H1 (cell line): ENCODE results near the gene IKZF2. TPM values are rescaled to one million over a fixed set of nuclear protein-coding genes. Genes with fewer than 3 reads are reported as not detected.

Experiments
- CTCF ChIA-PET: fragments of 300-600 bp; sonication (Branson Sonifier 250); formaldehyde crosslinking; loops from one replicate; lab custom pipeline; 2021; ENCODE audit not compliant: partially characterized antibody; lab: Charles Lee
- POLR2A ChIA-PET: fragments of 300-600 bp; sonication (Branson Sonifier 250); formaldehyde crosslinking; loops from one replicate; lab custom pipeline; 2021; ENCODE audit warnings: inconsistent platforms; ENCODE audit not compliant: partially characterized antibody; lab: Charles Lee
- DNase-seq, 2 experiments: peaks; one replicate each; pipeline versions ENCODE4 v3.0.0 to v3.0.0-alpha.2; 2010 to 2022; ENCODE audit warnings: low spot score in 2 of 2, low read depth in 1 of 2, mixed read lengths in 1 of 2
- FAIRE-seq: peaks from 2 replicates; lab custom pipeline; 2011; peaks lifted over from hg19 to GRCh38; lab: Jason Lieb, UNC
- H2AFZ ChIP-seq: 2 replicates; pipeline ENCODE4 v1.8.1; 2012; ENCODE audit warnings: low read length, inconsistent platforms
- H2AK5ac ChIP-seq: 2 replicates; pipeline ENCODE4 v1.6.1; 2013; ENCODE audit warnings: low read depth, low read length
- H2BK120ac ChIP-seq: replicated peaks from 2 replicates; pipeline ENCODE3; 2013; ENCODE audit warnings: low read depth, low read length, inconsistent platforms
- H2BK12ac ChIP-seq: 2 replicates; pipeline ENCODE4 v1.6.1; 2013; ENCODE audit warnings: low read depth, low read length
- H2BK15ac ChIP-seq: 2 replicates; pipeline ENCODE4 v1.6.1; 2013; ENCODE audit warnings: low read length
- H2BK20ac ChIP-seq: 2 replicates; pipeline ENCODE4 v1.6.1; 2013; ENCODE audit warnings: low read length
- H2BK5ac ChIP-seq: 2 replicates; pipeline ENCODE4 v1.6.1; 2013; ENCODE audit warnings: low read depth, low read length
- H3K14ac ChIP-seq: 2 replicates; pipeline ENCODE4 v1.6.1; 2013; ENCODE audit warnings: inconsistent platforms; ENCODE audit not compliant: insufficient read length
- H3K18ac ChIP-seq: 2 replicates; pipeline ENCODE4 v1.6.1; 2013; ENCODE audit warnings: low read length; ENCODE audit errors: extremely low read depth
- H3K23ac ChIP-seq: 2 replicates; pipeline ENCODE4 v1.6.1; 2013; ENCODE audit warnings: inconsistent platforms; ENCODE audit not compliant: insufficient read length
- H3K23me2 ChIP-seq: 2 replicates; pipeline ENCODE4 v1.6.1; 2013; ENCODE audit warnings: low read depth, low read length
- H3K27ac ChIP-seq: 2 replicates; pipeline ENCODE4 v1.6.1; 2011; ENCODE audit warnings: low read depth, low read length, inconsistent platforms
- H3K27me3 ChIP-seq, 4 experiments: replicated peaks in 1 of 4; 1 replicate in 1 of 4; 2 replicates in 3 of 4; pipeline versions ENCODE4 v1.6.1 to v1.8.1; 2011 to 2013; ENCODE audit warnings: low read length in 3 of 4, mild to moderate bottlenecking in 3 of 4, inconsistent platforms in 2 of 4, mixed read lengths in 2 of 4, moderate library complexity in 1 of 4; ENCODE audit not compliant: control insufficient read depth in 3 of 4, insufficient read depth in 3 of 4; ENCODE audit errors: extremely low read depth in 1 of 4
- H3K36me3 ChIP-seq, 4 experiments: 2 replicates each; pipeline versions ENCODE4 v1.6.1 to v1.8.1; 2011 to 2013; ENCODE audit warnings: mild to moderate bottlenecking in 4 of 4, low read length in 3 of 4, moderate library complexity in 2 of 4, control low read depth in 1 of 4, inconsistent platforms in 1 of 4; ENCODE audit not compliant: insufficient read depth in 4 of 4, control insufficient read depth in 2 of 4
- H3K4ac ChIP-seq: replicated peaks from 2 replicates; pipeline ENCODE3; 2013; ENCODE audit warnings: low read length, low read depth, mixed read lengths, inconsistent platforms; ENCODE audit not compliant: insufficient read length
- H3K4me1 ChIP-seq, 4 experiments: replicated peaks in 1 of 4; 1 replicate in 1 of 4; 2 replicates in 3 of 4; pipeline versions ENCODE4 v1.6.1 to v1.8.1; 2011 to 2013; ENCODE audit warnings: low read length in 3 of 4, inconsistent platforms in 2 of 4, mixed read lengths in 1 of 4; ENCODE audit not compliant: insufficient read depth in 4 of 4, control insufficient read depth in 3 of 4
- H3K4me2 ChIP-seq, 2 experiments: 2 replicates each; pipeline versions ENCODE4 v1.6.1 to v1.8.1; 2011 to 2013; ENCODE audit warnings: low read depth in 2 of 2, low read length in 2 of 2, control low read depth in 1 of 2, inconsistent platforms in 1 of 2, mild to moderate bottlenecking in 1 of 2; ENCODE audit not compliant: insufficient read depth in 1 of 2
- H3K4me3 ChIP-seq, 4 experiments: fragments of 200-600, 300-600 bp in 1 of 4; sonication (generic), shearing (Covaris generic), sonication (Bioruptor Twin) in 1 of 4; 2 replicates each; pipeline versions ENCODE4 v1.5.1 to v1.8.1; 2011 to 2016; ENCODE audit warnings: low read length in 4 of 4, low read depth in 3 of 4, control low read depth in 2 of 4, inconsistent platforms in 2 of 4, mild to moderate bottlenecking in 2 of 4, mixed read lengths in 1 of 4, moderate library complexity in 1 of 4; ENCODE audit not compliant: insufficient read depth in 2 of 4; ENCODE audit errors: extremely low read depth in 1 of 4
- H3K56ac ChIP-seq: replicated peaks from 2 replicates; pipeline ENCODE3; 2013; ENCODE audit warnings: low read depth, mild to moderate bottlenecking, mixed read lengths, low read length, inconsistent platforms; ENCODE audit not compliant: insufficient read length
- H3K79me1 ChIP-seq: 2 replicates; pipeline ENCODE4 v1.6.1; 2013; ENCODE audit warnings: low read depth, low read length, control low read depth
- H3K79me2 ChIP-seq, 2 experiments: 2 replicates each; pipeline versions ENCODE4 v1.6.1 to v1.8.1; 2012 to 2013; ENCODE audit warnings: low read length in 2 of 2, mild to moderate bottlenecking in 2 of 2, inconsistent platforms in 1 of 2; ENCODE audit not compliant: insufficient read depth in 2 of 2, control insufficient read depth in 1 of 2
- H3K9ac ChIP-seq, 4 experiments: replicated peaks in 1 of 4; 1 replicate in 1 of 4; 2 replicates in 3 of 4; pipeline versions ENCODE4 v1.6.1 to v1.8.1; 2011 to 2013; ENCODE audit warnings: low read depth in 3 of 4, low read length in 3 of 4, control low read depth in 2 of 4, mild to moderate bottlenecking in 2 of 4, moderate library complexity in 2 of 4, inconsistent platforms in 1 of 4; ENCODE audit errors: extremely low read depth in 1 of 4
- H3K9me3 ChIP-seq, 2 experiments: 2 replicates each; pipeline versions ENCODE4 v1.6.1 to v1.8.1; 2012 to 2013; ENCODE audit warnings: mild to moderate bottlenecking in 2 of 2, moderate library complexity in 2 of 2, control low read depth in 1 of 2, inconsistent platforms in 1 of 2, low read depth in 1 of 2, low read length in 1 of 2, mixed read lengths in 1 of 2; ENCODE audit not compliant: insufficient read depth in 2 of 2
- H4K20me1 ChIP-seq, 2 experiments: replicated peaks in 1 of 2; 2 replicates each; pipeline versions ENCODE3 to v1.8.1; 2011 to 2013; ENCODE audit warnings: inconsistent platforms in 2 of 2, low read length in 2 of 2, mild to moderate bottlenecking in 1 of 2; ENCODE audit not compliant: insufficient read depth in 2 of 2, control insufficient read depth in 1 of 2
- H4K5ac ChIP-seq: 2 replicates; pipeline ENCODE4 v1.6.1; 2013; ENCODE audit warnings: low read length, low read depth, mixed read lengths, inconsistent platforms; ENCODE audit not compliant: insufficient read length
- H4K8ac ChIP-seq: 2 replicates; pipeline ENCODE4 v1.8.0; 2013; ENCODE audit warnings: mild to moderate bottlenecking, moderate library complexity, low read length, inconsistent platforms; ENCODE audit not compliant: insufficient read depth; ENCODE audit errors: extremely low read depth
- H4K91ac ChIP-seq: replicated peaks from 2 replicates; pipeline ENCODE3; 2013; ENCODE audit warnings: low read length, mixed read lengths, inconsistent platforms; ENCODE audit not compliant: insufficient read length
- BCL11A ChIP-seq, 2 experiments: IDR thresholded peaks; one replicate each; pipeline ENCODE4 v1.6.1; 2011; ENCODE audit warnings: low read depth in 2 of 2, low read length in 2 of 2, mild to moderate bottlenecking in 2 of 2
- POLR2AphosphoS5 ChIP-seq: IDR thresholded peaks from 2 replicates; pipeline ENCODE4 v1.6.1; 2011; ENCODE audit warnings: low read depth, low read length
- SUZ12 ChIP-seq: fragments of 200-600 bp; sonication (generic); IDR thresholded peaks from 2 replicates; pipeline ENCODE4 v1.6.1; 2012; ENCODE audit warnings: mild to moderate bottlenecking, inconsistent platforms, low read length, moderate library complexity, mixed read lengths
- WGBS, 2 experiments: shearing (Covaris generic) in 1 of 2; methylation state at CpG; one replicate each; pipeline versions ENCODE4 v1.1.6 to v1.1.7; 2013 to 2015; ENCODE audit warnings: low lambda C conversion rate in 2 of 2, mixed read lengths in 2 of 2, inconsistent platforms in 1 of 2, low coverage in 1 of 2, missing lambda C conversion rate in 1 of 2; ENCODE audit not compliant: insufficient replicate concordance in 2 of 2, insufficient coverage in 1 of 2, insufficient read length in 1 of 2; ENCODE audit errors: extremely low coverage in 1 of 2, missing lambda C conversion rate in 1 of 2; 5-methylcytosine and 5-hydroxymethylcytosine counted together
- polyA plus RNA-seq, 7 experiments: library from polyadenylated mRNA; depleted of rRNA in 3 of 7; stranded (reverse) in 5 of 7; unstranded in 2 of 7; fragments of >200 nt in 5 of 7; fragments of 200-250 nt in 2 of 7; gene quantifications; 1 replicate in 5 of 7; 2 replicates in 1 of 7; 4 replicates in 1 of 7; pipeline versions ENCODE4 v1.2.1 to v1.2.3, GENCODE V29; 2011 to 2013; ENCODE audit warnings: missing spikeins in 2 of 7, mixed read lengths in 2 of 7
- total RNA-seq: library from RNA; stranded (reverse); fragmentation: NEBNext Ultra II Directional; extraction: Animal tissue kit (Norgen Biotek cat#: 25700); gene quantifications from 2 replicates; pipeline ENCODE4 v1.2.1, GENCODE V29; 2021

IKZF2 gene
- total and polyA plus RNA-seq, 2 of the 8 experiments (the other 6 are each of a cell fraction or from before 2014, with no cell fraction given), result 1.7 to 4.4 TPM

DNA sequence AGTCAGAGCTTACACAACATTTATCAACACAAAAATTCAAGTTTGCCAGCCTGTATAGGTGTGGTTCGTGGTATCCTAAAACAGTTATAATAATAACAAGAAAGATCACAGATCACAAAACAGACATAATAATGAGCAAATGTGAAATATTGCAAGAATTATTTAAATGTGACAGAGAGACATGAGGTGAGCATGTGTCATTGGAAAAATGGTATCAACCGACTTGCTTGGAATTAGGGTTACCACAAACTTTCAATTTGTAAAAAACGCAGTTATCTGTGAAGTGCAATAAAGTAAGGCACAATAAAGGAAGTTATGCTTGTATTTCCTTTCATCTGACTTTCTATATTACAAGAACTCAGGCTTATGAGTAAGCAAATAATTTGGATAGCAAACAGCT is 116.8 kb downstream of the IKZF2 start:
- H3K4me2 ChIP-seq, result no peak overlapping the region
- no peak overlapping the region for H2AFZ ChIP-seq
- no peaks in the 10 kb centered on the region for H3K23me2 ChIP-seq
- no peaks in the 10 kb centered on the region for H3K79me2 ChIP-seq
- H4K91ac ChIP-seq, result no peak overlapping the region
- POLR2A ChIA-PET, result no interaction called here
- H4K20me1 ChIP-seq, result no peaks in the 10 kb centered on the region
- no peak for DNase-seq
- H3K27me3 ChIP-seq, result no peaks in the 10 kb centered on the region
- H2BK5ac ChIP-seq, result no peak overlapping the region
- H3K56ac ChIP-seq, result no peak overlapping the region
- no peak overlapping the region for H4K8ac ChIP-seq
- no peak overlapping the region for H2BK12ac ChIP-seq
- no peak overlapping the region for H2BK20ac ChIP-seq
- 89% methylated on average over 3 of the region's 3 CpGs; no CpG with 5 or more reads in 1 of the 2 experiments for WGBS, 2 experiments
- H3K9me3 ChIP-seq, result no peaks in the 10 kb centered on the region
- H3K79me1 ChIP-seq, result no peaks in the 10 kb centered on the region
- H2AK5ac ChIP-seq, result no peak overlapping the region
- no peak overlapping the region for H3K4ac ChIP-seq
- H3K4me1 ChIP-seq, result no peaks in the 10 kb centered on the region
- H3K4me3 ChIP-seq, result no peak overlapping the region
- H4K5ac ChIP-seq, result no peak overlapping the region
- H3K23ac ChIP-seq, result no peak overlapping the region
- TF ChIP-seq SUZ12 (no peak), BCL11A (IDR thresholded peaks at IDR 0.05; ENCODE audit: low read depth in 2 of 2, low read length in 2 of 2) (no peak), POLR2AphosphoS5 (no peak)
- CTCF ChIA-PET, result no interaction called here
- no peak overlapping the region for H3K14ac ChIP-seq
- H2BK15ac ChIP-seq, result no peak overlapping the region
- no peak for FAIRE-seq
- no peak overlapping the region for H3K9ac ChIP-seq
- no peak overlapping the region for H3K18ac ChIP-seq
- H3K36me3 ChIP-seq, result no peaks in the 10 kb centered on the region
- no peak overlapping the region for H3K27ac ChIP-seq
- no peak overlapping the region for H2BK120ac ChIP-seq
